Type B pancreatic cell (in vitro differentiated cells): ENCODE measurements around the gene GNAI3. TPM values are rescaled to one million over a fixed set of nuclear protein-coding genes. Genes with fewer than 3 reads are reported as not detected.

ENCODE experiments used
- DNase-seq: peaks from one replicate; pipeline ENCODE4 v3.0.0; 2021; ENCODE audit warnings: mixed read lengths; ENCODE audit not compliant: unreplicated experiment; ENCODE audit errors: extremely low spot score
- H3K27ac Mint-ChIP-seq: 2 replicates; pipeline ENCODE4 v1.8.0; 2021; ENCODE audit warnings: mild to moderate bottlenecking, mixed read lengths
- H3K27me3 Mint-ChIP-seq: 2 replicates; pipeline ENCODE4 v1.8.0; 2021; ENCODE audit warnings: mixed read lengths
- H3K36me3 Mint-ChIP-seq: 2 replicates; pipeline ENCODE4 v1.8.0; 2021; ENCODE audit warnings: mixed read lengths
- H3K4me1 Mint-ChIP-seq: one replicate; pipeline ENCODE4 v1.8.0; 2021; ENCODE audit warnings: mixed read lengths; ENCODE audit not compliant: unreplicated experiment
- H3K4me3 Mint-ChIP-seq: 2 replicates; pipeline ENCODE4 v1.8.0; 2021; ENCODE audit warnings: mild to moderate bottlenecking, mixed read lengths
- H3K9me3 Mint-ChIP-seq: 2 replicates; pipeline ENCODE4 v1.8.0; 2021; ENCODE audit warnings: mixed read lengths
- CTCF ChIP-seq: fragments of 200-600 bp; sonication (generic); conservative IDR thresholded peaks from 2 replicates; pipeline ENCODE4 v1.5.0; 2021; ENCODE audit warnings: antibody characterized with exemption, mild to moderate bottlenecking
- total RNA-seq: library from RNA; stranded (reverse); gene quantifications from 2 replicates; pipeline ENCODE4 v1.2.1, GENCODE V29; 2021; ENCODE audit warnings: low replicate concordance

The GNAI3 gene
- total RNA-seq, 1 donor from 2014 or later = 8.9 TPM

DNA sequence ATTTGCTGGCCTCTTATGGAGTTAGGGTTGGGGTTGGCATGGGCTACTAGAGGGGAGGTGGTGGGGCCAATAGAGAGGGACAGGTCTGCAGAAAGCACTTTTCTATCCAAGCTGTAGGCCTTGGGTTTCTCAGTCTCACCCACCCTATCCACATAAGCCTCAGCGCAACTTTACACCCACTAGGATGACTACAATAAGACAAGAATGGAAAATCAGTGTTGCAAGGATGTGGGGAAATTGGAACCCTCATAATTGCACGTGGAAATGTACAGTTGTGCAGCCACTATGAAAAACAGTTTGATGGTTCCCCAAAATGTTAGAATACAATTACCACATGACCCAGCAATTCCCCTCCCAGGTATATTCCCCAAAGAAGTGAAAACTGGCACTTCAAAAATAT is 93.4 kb downstream of the GNAI3 start:
- peaks cover 22% of the 10 kb centered on the region for H3K4me1 Mint-ChIP-seq
- no peaks in the 10 kb centered on the region for H3K27me3 Mint-ChIP-seq
- H3K27ac Mint-ChIP-seq = no peak overlapping the region
- no peak for DNase-seq
- no peak overlapping the region for H3K4me3 Mint-ChIP-seq
- no peaks in the 10 kb centered on the region for H3K36me3 Mint-ChIP-seq
- peaks cover under 1% of the 10 kb centered on the region for H3K9me3 Mint-ChIP-seq
- no peak for TF ChIP-seq CTCF

- Mint-ChIP-seq H3K4me3 (no peak overlapping the region), H3K27ac (no peak overlapping the region), H3K4me1 (peaks cover 20% of the 10 kb centered on the region), H3K9me3 (peaks cover 4% of the 10 kb centered on the region), H3K36me3 (no peaks in the 10 kb centered on the region), H3K27me3 (no peaks in the 10 kb centered on the region)
- TF ChIP-seq CTCF = no peak
- no peak for DNase-seq
Measured at GRCh38 chr1:109642626-109643025, 94.2 kb downstream of the GNAI3 start.

- Mint-ChIP-seq H3K27me3 (no peaks in the 10 kb centered on the region), H3K4me3 (no peak overlapping the region), H3K36me3 (no peaks in the 10 kb centered on the region), H3K27ac (peak overlapping the region; percentile 36), H3K4me1 (peaks cover 20% of the 10 kb centered on the region), H3K9me3 (peaks cover 4% of the 10 kb centered on the region)
- DNase-seq = peak; percentile 87
- TF ChIP-seq CTCF = peak; percentile 89
Measured at GRCh38 chr1:109643385-109644230, 95.2 kb downstream of the GNAI3 start.

GRCh38 chr1:109644670-109645069 is 96.3 kb downstream of the GNAI3 start:
- no peak for TF ChIP-seq CTCF
- Mint-ChIP-seq H3K4me3 (no peak overlapping the region), H3K27me3 (no peaks in the 10 kb centered on the region), H3K9me3 (peaks cover 4% of the 10 kb centered on the region), H3K27ac (no peak overlapping the region), H3K36me3 (no peaks in the 10 kb centered on the region), H3K4me1 (peaks cover 20% of the 10 kb centered on the region)
- peak; percentile 67 for DNase-seq

DNA sequence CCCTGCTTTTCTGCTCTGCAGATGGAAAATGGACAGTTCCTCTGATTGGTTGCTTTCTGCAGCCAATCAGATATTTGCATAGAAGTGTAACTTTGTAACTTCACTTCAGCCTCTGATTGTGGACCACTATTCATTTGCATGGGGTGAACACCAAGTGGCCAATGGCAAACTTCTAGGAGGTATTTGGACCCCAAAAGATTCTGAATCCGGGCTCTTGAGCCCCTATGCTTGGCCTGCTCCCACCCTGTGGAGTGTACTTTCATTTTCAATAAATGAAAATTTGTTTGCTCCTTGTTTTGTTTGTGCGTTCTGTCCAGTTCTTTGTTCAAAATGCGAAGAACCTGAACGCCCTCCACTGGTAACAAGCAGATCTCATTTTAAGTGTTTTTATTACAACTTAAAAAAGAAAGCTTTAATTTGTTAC is 101.1 kb downstream of the GNAI3 start:
- peak; percentile 55 for TF ChIP-seq CTCF
- Mint-ChIP-seq H3K4me1 (peaks cover 20% of the 10 kb centered on the region), H3K27ac (no peak overlapping the region), H3K9me3 (peaks cover 4% of the 10 kb centered on the region), H3K27me3 (peaks cover 22% of the 10 kb centered on the region), H3K36me3 (no peaks in the 10 kb centered on the region), H3K4me3 (peak overlapping the region; percentile 29)
- DNase-seq = no peak
